ENCODE data around the gene C19orf33. TPM values are rescaled to one million over a fixed set of nuclear protein-coding genes. Genes with fewer than 3 reads are reported as not detected.

The C19orf33 gene
- total RNA-seq, 2 donors from 2014 or later = 2.9 to 13.2 TPM

- no peak overlapping the region for H3K4me3 Mint-ChIP-seq
- no peaks in the 10 kb centered on the region for H3K36me3 Mint-ChIP-seq (ENCODE audit: low read depth)
- H3K27me3 Mint-ChIP-seq (ENCODE audit: insufficient read depth) = peaks cover 1% of the 10 kb centered on the region
- Histone ChIP-seq H3K27me3 (ENCODE audit: control insufficient read depth, insufficient read depth, low read length, poor library complexity, severe bottlenecking) (no peaks in the 10 kb centered on the region), H3K4me3 (ENCODE audit: low read length) (no peak overlapping the region), H3K27ac (ENCODE audit: low read depth, low read length) (no peak overlapping the region), H3K4me1 (ENCODE audit: control insufficient read depth, insufficient read depth, low read length) (no peaks in the 10 kb centered on the region), H3K9me3 (ENCODE audit: control insufficient read depth, low read length) (no peaks in the 10 kb centered on the region), H3K9ac (ENCODE audit: extremely low read depth, low read length, poor library complexity, severe bottlenecking) (no peak overlapping the region), H3K36me3 (ENCODE audit: control insufficient read depth, insufficient read depth, low read length) (no peaks in the 10 kb centered on the region)
- H3K9me3 Mint-ChIP-seq = no peaks in the 10 kb centered on the region
- no peak overlapping the region for H3K27ac Mint-ChIP-seq
- no peak for TF ChIP-seq CTCF (conservative IDR thresholded peaks at IDR 0.05)
- peaks cover 9% of the 10 kb centered on the region for H3K4me1 Mint-ChIP-seq
- DNase-seq = no peak
- WGBS, 2 experiments (ENCODE audit: insufficient coverage in 1 of 2, insufficient read length in 1 of 2) = 88 to 95% methylated on average over 2 of the region's 2 CpGs
These were observed 36.9 kb downstream of the C19orf33 start for GRCh38 chr19:38340927-38341326.

- no peak overlapping the region for H3K9ac ChIP-seq (ENCODE audit: extremely low read depth, low read length, poor library complexity, severe bottlenecking)
- no peaks in the 10 kb centered on the region for H3K27me3 ChIP-seq (ENCODE audit: control insufficient read depth, insufficient read depth, low read length, poor library complexity, severe bottlenecking)
- no peak overlapping the region for H3K27ac ChIP-seq (ENCODE audit: low read depth, low read length)
- no peaks in the 10 kb centered on the region for H3K9me3 ChIP-seq (ENCODE audit: control insufficient read depth, low read length)
- no peak overlapping the region for H3K27ac Mint-ChIP-seq
- H3K4me3 ChIP-seq (ENCODE audit: low read length) = no peak overlapping the region
- no peak overlapping the region for H3K4me3 Mint-ChIP-seq
- no peak for TF ChIP-seq CTCF (conservative IDR thresholded peaks at IDR 0.05)
- 77 to 100% methylated on average over 2 to 3 of the region's 4 CpGs for WGBS, 2 experiments (ENCODE audit: insufficient coverage in 1 of 2, insufficient read length in 1 of 2)
- H3K4me1 Mint-ChIP-seq = no peaks in the 10 kb centered on the region
- H3K4me1 ChIP-seq (ENCODE audit: control insufficient read depth, insufficient read depth, low read length) = no peaks in the 10 kb centered on the region
- H3K36me3 ChIP-seq (ENCODE audit: control insufficient read depth, insufficient read depth, low read length) = no peaks in the 10 kb centered on the region
- no peaks in the 10 kb centered on the region for H3K9me3 Mint-ChIP-seq
- H3K27me3 Mint-ChIP-seq (ENCODE audit: insufficient read depth) = peaks cover 11% of the 10 kb centered on the region
- DNase-seq = no peak
- H3K36me3 Mint-ChIP-seq (ENCODE audit: low read depth) = no peaks in the 10 kb centered on the region
These were observed 42.8 kb downstream of the C19orf33 start for GRCh38 chr19:38346837-38347236.

- Histone ChIP-seq H3K27ac (ENCODE audit: low read depth, low read length) (no peak overlapping the region), H3K9me3 (ENCODE audit: control insufficient read depth, low read length) (no peaks in the 10 kb centered on the region), H3K4me3 (ENCODE audit: low read length) (no peak overlapping the region), H3K36me3 (ENCODE audit: control insufficient read depth, insufficient read depth, low read length) (no peaks in the 10 kb centered on the region), H3K4me1 (ENCODE audit: control insufficient read depth, insufficient read depth, low read length) (no peaks in the 10 kb centered on the region), H3K27me3 (ENCODE audit: control insufficient read depth, insufficient read depth, low read length, poor library complexity, severe bottlenecking) (no peaks in the 10 kb centered on the region), H3K9ac (ENCODE audit: extremely low read depth, low read length, poor library complexity, severe bottlenecking) (no peak overlapping the region)
- TF ChIP-seq CTCF (conservative IDR thresholded peaks at IDR 0.05) = no peak
- Mint-ChIP-seq H3K9me3 (no peaks in the 10 kb centered on the region), H3K4me3 (no peak overlapping the region), H3K27me3 (ENCODE audit: insufficient read depth) (peaks cover 14% of the 10 kb centered on the region), H3K4me1 (peaks cover 5% of the 10 kb centered on the region), H3K36me3 (ENCODE audit: low read depth) (no peaks in the 10 kb centered on the region), H3K27ac (no peak overlapping the region)
- WGBS, 2 experiments (ENCODE audit: insufficient coverage in 1 of 2, insufficient read length in 1 of 2) = 89 to 94% methylated on average over 3 of the region's 3 CpGs
- no peak for DNase-seq
These were observed 46.8 kb downstream of the C19orf33 start for GRCh38 chr19:38350883-38351282.
